Mucosa of gallbladder (tissue), 1 donor: Measurements from ENCODE around the gene UCN3. TPM values are rescaled to one million over a fixed set of nuclear protein-coding genes. Genes with fewer than 3 reads are reported as not detected.
"Not testable (repeated sequence)": the region's sequence is repeated elsewhere in the genome, so short reads cannot be mapped to it uniquely, and the experiment has no call there.

Source experiments
- DNase-seq: peaks from one replicate; pipeline ENCODE4 v3.0.0-alpha.2; 2020; ENCODE audit warnings: low spot score
- total RNA-seq: library from RNA; stranded (reverse); gene quantifications from one replicate; pipeline ENCODE4 v1.2.1, GENCODE V29; 2021
- donor health status: DM: no; HTN: no; CAD: no.

UCN3 gene
- total RNA-seq, 1 donor from 2014 or later = 0.58 TPM

DNA sequence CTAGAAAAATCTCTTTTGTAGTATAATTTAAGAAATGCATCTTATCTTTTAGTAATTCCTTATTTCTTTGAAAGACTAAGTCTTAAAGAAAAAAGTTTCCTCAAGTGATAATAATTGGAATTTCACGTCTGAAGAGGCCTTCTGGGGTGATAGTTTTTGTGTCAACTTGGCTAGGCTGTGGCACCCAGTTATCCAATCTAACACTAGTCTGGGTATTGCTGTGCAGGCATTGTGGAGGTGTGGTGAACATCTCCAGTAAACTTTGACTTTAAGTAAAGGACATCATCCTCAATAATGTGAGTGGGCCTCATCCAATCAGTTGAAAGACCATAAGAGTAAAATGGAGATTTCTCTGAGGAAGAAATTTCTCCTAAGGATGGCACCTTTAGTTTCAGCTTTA lies 42.2 kb downstream of the UCN3 start:
- no peak for DNase-seq

DNA sequence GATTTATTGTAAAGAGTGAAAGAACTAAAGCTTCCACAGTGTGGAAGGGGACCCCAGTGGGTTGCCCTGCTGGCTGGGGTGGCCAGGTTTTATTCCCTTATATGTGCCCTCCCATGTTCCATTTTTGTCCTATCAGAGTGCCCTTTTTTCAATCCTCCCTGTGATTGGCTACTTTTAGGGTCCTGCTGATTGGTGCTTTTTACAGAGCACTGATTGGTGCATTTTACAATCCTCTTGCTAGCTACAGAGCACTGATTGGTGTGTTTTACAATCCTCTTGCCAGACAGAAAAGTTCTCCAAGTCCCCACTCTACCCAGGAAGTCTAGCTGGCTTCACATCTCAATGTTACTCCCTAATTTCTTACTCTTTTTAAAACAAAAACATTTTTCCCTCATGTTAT lies 46.0 kb downstream of the UCN3 start:
- not testable (repeated sequence) for DNase-seq

DNA sequence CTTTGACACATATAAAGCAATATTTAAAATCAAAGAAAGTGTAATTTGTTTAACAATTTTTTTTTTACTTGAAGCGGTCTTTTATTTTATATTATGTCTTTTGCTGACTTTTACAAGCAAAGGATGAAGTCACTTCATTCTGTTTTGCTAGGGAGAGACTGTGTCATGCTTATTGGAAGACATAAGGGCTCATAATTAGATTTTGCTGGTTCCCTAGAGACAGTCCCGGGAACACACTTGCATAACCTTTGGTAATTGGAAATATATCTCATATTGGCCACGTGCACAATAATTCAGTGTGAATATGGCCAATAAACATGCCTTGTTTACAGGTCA lies 47.1 kb downstream of the UCN3 start:
- no peak for DNase-seq

DNA sequence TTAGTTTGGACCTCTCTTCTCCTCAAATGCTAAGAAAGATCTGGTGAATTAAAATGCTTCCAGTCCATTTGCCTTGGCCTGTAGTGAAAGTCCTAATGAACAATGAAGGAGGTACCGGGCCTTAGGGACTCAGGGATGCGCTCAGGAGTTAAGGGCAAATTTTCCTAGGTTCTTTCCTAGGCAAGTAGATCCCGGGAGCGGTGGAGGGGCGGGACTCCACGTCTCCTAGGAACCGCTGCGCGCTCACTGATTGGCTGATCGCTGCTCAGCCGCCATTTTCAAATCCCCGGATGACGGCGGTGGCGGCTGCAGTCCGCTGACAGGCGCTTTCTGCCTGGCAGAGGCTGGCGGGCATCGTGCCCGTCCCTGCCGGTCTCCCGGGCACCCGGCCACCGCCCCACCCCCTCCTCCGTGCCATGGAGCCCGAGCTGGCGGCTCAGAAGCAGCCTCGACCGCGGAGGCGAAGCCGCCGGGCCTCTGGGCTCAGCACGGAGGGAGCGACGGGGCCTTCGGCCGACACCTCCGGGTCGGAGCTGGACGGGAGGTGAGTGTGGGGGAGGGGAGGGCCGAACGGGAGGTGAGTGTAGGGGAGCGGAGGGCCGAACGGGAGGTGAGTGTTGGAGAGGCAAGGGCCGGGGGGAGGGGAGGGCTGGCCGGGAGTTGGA lies 47.6 kb downstream of the UCN3 start, which contains the start of gene NET1:
Gene NET1 (plus strand): TSS at position 281 of the 665 bp plus-strand sequence. CDS start 136 bp downstream, at position 417.
- DNase-seq = peak; percentile 93

GRCh38 chr10:5413012-5413938 lies 48.5 kb downstream of the UCN3 start:
- no peak for DNase-seq

DNA sequence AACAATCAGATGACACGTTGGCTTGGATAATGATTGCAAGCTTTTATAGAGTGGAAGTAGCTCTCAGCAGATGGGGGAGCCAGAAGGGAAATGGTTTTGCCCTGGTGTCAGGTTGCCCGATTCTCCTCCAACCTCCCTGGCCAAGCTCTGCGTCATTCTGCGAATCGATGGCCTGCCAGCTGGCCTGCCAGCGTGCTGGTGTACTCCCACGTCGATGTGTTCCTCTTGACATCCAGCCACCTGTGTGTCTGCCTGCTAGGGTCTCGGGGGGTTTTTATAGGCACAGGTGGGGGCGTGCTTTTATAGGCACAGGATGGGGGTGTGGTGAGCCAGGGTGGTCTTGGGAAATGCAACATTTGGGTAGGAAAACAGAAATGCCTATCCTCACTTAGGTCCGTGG lies 52.2 kb downstream of the UCN3 start:
- DNase-seq = no peak

DNA sequence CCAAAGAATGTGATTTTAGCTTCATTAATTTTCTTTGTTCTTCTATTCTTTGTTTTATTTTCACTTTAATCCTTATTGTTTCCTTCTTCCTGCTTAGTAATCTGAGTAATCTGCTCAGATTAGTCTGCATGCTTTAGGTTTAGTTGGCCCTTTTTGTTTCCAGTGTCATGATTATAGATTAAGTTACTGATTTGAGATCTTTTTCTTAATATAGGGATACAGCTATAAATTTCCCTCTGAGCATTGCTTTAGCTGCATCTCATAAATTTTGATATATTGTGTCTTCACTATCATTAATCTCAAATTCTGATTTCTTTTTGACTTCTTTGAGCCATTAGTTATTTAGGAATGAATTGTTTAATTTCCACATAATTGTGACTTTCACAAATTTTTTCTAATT lies 53.8 kb downstream of the UCN3 start:
- DNase-seq = no peak

- no peak for DNase-seq
Observed at GRCh38 chr10:5419466-5420094, 54.8 kb downstream of the UCN3 start.

DNA sequence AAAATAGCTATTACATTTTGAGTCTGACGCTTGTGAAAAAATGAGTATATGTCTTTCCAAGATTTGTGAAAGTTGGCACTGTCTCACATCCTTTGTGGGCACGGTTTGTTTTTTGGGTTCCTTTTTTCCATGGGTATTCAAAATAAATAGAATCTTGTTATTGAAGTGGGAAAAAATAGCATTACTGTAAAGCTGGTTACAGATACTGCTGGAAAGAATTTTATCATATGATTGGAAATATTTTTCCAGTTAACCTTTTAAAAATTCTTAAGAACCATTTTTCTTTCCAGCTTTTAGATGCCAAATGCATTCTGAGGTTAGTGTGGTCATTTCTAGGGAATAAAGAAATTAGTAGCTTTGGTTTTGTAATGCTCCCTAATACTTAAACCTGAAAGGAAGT lies 59.0 kb downstream of the UCN3 start:
- DNase-seq = no peak

Other genes with a start within 250 kb of the UCN3 start
- not detected for gene AKR1C8, start 179.8 kb upstream of the UCN3 start, total RNA-seq
- 9.1 TPM for gene AKR1C4, start 168.1 kb upstream of the UCN3 start, total RNA-seq
- 0.49 TPM for gene TUBAL3, start 39.9 kb downstream of the UCN3 start, total RNA-seq
- gene NET1, start 47.6 kb downstream of the UCN3 start, total RNA-seq = 85.8 TPM
- not detected for gene CALML5, start 134.6 kb downstream of the UCN3 start, total RNA-seq
- gene CALML3, start 160.0 kb downstream of the UCN3 start, total RNA-seq = not detected